ENCODE results near the gene FOXL3.

FOXL3 gene

GRCh38 chr7:259191-259505, 30.8 kb upstream of the FOXL3 start:
- Histone ChIP-seq H3K4me2 (ENCODE audit: low read length) (no peak overlapping the region), H3K9ac (ENCODE audit: low read length) (no peak overlapping the region), H2AFZ (ENCODE audit: low read depth, low read length) (no peak overlapping the region), H3K4me1 (ENCODE audit: low read length) (0 out of 2 replicates have a peak, but pooled peaks cover 2% of the 10 kb centered on the region), H3K4me3 (ENCODE audit: low read length) (no peak overlapping the region), H4K20me1 (ENCODE audit: insufficient read depth, low read length) (no peaks in the 10 kb centered on the region), H3K79me2 (ENCODE audit: low read length) (no peaks in the 10 kb centered on the region), H3K27me3 (ENCODE audit: low read depth, low read length) (no peaks in the 10 kb centered on the region), H3K27ac (ENCODE audit: low read length) (no peak overlapping the region), H3K9me3 (ENCODE audit: insufficient read depth, low read length) (no peaks in the 10 kb centered on the region), H3K36me3 (replicated peaks; ENCODE audit: low read depth, low read length) (no peaks in the 10 kb centered on the region)
- no peak for TF ChIP-seq EZH2phosphoT487 (IDR thresholded peaks at IDR 0.05; ENCODE audit: low read depth)
- TF ChIP-seq, protein P1, sequence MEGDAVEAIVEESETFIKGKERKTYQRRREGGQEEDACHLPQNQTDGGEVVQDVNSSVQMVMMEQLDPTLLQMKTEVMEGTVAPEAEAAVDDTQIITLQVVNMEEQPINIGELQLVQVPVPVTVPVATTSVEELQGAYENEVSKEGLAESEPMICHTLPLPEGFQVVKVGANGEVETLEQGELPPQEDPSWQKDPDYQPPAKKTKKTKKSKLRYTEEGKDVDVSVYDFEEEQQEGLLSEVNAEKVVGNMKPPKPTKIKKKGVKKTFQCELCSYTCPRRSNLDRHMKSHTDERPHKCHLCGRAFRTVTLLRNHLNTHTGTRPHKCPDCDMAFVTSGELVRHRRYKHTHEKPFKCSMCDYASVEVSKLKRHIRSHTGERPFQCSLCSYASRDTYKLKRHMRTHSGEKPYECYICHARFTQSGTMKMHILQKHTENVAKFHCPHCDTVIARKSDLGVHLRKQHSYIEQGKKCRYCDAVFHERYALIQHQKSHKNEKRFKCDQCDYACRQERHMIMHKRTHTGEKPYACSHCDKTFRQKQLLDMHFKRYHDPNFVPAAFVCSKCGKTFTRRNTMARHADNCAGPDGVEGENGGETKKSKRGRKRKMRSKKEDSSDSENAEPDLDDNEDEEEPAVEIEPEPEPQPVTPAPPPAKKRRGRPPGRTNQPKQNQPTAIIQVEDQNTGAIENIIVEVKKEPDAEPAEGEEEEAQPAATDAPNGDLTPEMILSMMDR (IDR thresholded peaks at IDR 0.05; ENCODE audit: low read depth, low read length): no peak

GRCh38 chr7:259751-260405, 30.1 kb upstream of the FOXL3 start:
- no peaks in the 10 kb centered on the region for H3K79me2 ChIP-seq (ENCODE audit: low read length)
- 0 out of 2 replicates have a peak, but pooled peaks cover 3% of the 10 kb centered on the region for H3K4me1 ChIP-seq (ENCODE audit: low read length)
- H3K27ac ChIP-seq (ENCODE audit: low read length): no peak overlapping the region
- H3K9me3 ChIP-seq (ENCODE audit: insufficient read depth, low read length): no peaks in the 10 kb centered on the region
- no peaks in the 10 kb centered on the region for H3K27me3 ChIP-seq (ENCODE audit: low read depth, low read length)
- no peak overlapping the region for H3K9ac ChIP-seq (ENCODE audit: low read length)
- H3K4me2 ChIP-seq (ENCODE audit: low read length): no peak overlapping the region
- no peak overlapping the region for H2AFZ ChIP-seq (ENCODE audit: low read depth, low read length)
- TF ChIP-seq, protein P1 (IDR thresholded peaks at IDR 0.05; ENCODE audit: low read depth, low read length): no peak
- no peak for TF ChIP-seq EZH2phosphoT487 (IDR thresholded peaks at IDR 0.05; ENCODE audit: low read depth)
- H4K20me1 ChIP-seq (ENCODE audit: insufficient read depth, low read length): no peaks in the 10 kb centered on the region
- no peaks in the 10 kb centered on the region for H3K36me3 ChIP-seq (replicated peaks; ENCODE audit: low read depth, low read length)
- H3K4me3 ChIP-seq (ENCODE audit: low read length): no peak overlapping the region

GRCh38 chr7:260441-261281, 29.3 kb upstream of the FOXL3 start:
- H3K4me1 ChIP-seq (ENCODE audit: low read length): 0 out of 2 replicates have a peak, but pooled peaks cover 3% of the 10 kb centered on the region
- no peak overlapping the region for H3K4me3 ChIP-seq (ENCODE audit: low read length)
- no peak overlapping the region for H2AFZ ChIP-seq (ENCODE audit: low read depth, low read length)
- H3K9ac ChIP-seq (ENCODE audit: low read length): no peak overlapping the region
- no peaks in the 10 kb centered on the region for H3K9me3 ChIP-seq (ENCODE audit: insufficient read depth, low read length)
- no peaks in the 10 kb centered on the region for H4K20me1 ChIP-seq (ENCODE audit: insufficient read depth, low read length)
- no peaks in the 10 kb centered on the region for H3K36me3 ChIP-seq (replicated peaks; ENCODE audit: low read depth, low read length)
- TF ChIP-seq, protein P1 (IDR thresholded peaks at IDR 0.05; ENCODE audit: low read depth, low read length): no peak
- no peak for TF ChIP-seq EZH2phosphoT487 (IDR thresholded peaks at IDR 0.05; ENCODE audit: low read depth)
- no peaks in the 10 kb centered on the region for H3K79me2 ChIP-seq (ENCODE audit: low read length)
- no peaks in the 10 kb centered on the region for H3K27me3 ChIP-seq (ENCODE audit: low read depth, low read length)
- H3K27ac ChIP-seq (ENCODE audit: low read length): no peak overlapping the region
- no peak overlapping the region for H3K4me2 ChIP-seq (ENCODE audit: low read length)
